ENCODE measurements around the gene CRLF1.
"Not testable (repeated sequence)": the region's sequence is repeated elsewhere in the genome, so short reads cannot be mapped to it uniquely, and the experiment has no call there.

The CRLF1 gene

DNA sequence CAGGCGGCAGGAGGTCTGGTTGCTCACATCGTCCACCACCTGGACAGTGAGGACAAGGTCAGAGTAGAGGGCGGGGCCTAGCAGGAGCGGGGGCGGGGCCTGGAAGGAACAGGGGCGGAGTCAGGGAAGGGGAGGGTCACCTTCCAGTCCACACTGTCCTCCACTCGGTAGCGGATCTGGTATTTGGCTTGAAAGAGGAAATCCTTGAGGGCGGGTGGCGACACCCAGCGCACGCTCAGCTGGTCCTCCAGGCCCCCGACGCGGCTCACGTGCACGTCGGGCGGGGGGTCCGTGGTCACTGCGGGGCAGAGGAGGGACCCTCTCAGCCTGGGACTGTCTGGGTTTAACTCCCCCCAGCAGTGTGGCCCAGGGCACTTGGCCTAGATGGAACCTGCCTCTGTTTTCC, 9.8 kb downstream of the CRLF1 start:
- Histone ChIP-seq H3K4me3 (peak overlapping the region; percentile 16), H3K27ac (no peak overlapping the region)
- DNase-seq (ENCODE audit: low spot score) = no peak
- TF ChIP-seq, protein P1, sequence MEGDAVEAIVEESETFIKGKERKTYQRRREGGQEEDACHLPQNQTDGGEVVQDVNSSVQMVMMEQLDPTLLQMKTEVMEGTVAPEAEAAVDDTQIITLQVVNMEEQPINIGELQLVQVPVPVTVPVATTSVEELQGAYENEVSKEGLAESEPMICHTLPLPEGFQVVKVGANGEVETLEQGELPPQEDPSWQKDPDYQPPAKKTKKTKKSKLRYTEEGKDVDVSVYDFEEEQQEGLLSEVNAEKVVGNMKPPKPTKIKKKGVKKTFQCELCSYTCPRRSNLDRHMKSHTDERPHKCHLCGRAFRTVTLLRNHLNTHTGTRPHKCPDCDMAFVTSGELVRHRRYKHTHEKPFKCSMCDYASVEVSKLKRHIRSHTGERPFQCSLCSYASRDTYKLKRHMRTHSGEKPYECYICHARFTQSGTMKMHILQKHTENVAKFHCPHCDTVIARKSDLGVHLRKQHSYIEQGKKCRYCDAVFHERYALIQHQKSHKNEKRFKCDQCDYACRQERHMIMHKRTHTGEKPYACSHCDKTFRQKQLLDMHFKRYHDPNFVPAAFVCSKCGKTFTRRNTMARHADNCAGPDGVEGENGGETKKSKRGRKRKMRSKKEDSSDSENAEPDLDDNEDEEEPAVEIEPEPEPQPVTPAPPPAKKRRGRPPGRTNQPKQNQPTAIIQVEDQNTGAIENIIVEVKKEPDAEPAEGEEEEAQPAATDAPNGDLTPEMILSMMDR (IDR thresholded peaks at IDR 0.05) = no peak

DNA sequence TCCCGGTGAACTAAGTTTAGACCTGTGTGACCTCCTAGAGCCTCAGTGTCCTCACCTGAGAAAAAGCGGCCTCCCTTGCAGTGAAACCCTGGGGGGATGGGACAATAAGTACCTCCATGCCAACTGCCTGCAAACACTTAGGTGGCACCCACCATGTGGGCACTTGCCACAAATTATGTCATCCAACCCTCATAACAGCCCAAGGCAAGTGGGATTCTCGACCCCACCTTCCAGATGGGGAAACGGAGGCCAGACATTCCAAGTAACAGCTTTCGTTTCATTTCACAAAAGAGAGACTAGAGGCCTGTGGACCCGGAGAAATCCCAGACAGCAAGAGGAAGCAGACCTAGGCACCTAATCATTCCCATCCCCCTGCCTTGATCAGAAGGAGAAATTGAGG, 11.1 kb downstream of the CRLF1 start:
- DNase-seq (ENCODE audit: low spot score) = no peak
- no peak overlapping the region for H3K27ac ChIP-seq
- H3K4me3 ChIP-seq = no peak overlapping the region
- TF ChIP-seq, protein P1 (IDR thresholded peaks at IDR 0.05) = no peak

DNA sequence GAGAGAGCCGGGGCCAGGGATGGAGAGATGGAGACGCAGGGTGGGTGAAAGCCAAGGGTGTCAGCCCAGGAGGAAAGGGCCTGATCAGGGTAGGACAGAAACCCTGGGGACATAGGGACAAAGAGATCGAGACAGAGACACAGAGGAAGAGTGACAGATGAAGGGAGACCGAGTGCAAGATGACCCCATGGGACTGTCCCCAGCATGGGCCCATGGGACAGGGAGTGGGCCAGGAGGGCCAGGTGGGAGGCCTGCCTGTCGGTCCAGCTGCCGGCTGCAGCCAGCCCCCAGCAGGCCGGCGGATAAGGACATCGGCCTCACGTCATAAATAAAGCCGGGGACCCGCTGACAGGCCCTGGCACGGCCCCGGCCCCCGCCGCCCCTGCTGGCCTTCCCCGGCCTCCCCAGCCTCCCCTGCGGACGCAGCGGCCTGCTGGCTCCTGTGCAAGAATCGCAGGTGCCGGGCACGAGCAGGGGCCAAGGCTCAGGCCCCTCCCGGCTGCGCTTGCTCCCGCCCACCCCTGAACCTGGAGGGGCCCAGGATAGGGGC, 11.7 kb downstream of the CRLF1 start:
- peak overlapping the region; percentile 42 to 77 for H3K27ac ChIP-seq
- peak overlapping the region; percentile 69 for H3K4me3 ChIP-seq
- DNase-seq (ENCODE audit: low spot score) = no peak
- TF ChIP-seq, protein P1 (IDR thresholded peaks at IDR 0.05) = no peak

DNA sequence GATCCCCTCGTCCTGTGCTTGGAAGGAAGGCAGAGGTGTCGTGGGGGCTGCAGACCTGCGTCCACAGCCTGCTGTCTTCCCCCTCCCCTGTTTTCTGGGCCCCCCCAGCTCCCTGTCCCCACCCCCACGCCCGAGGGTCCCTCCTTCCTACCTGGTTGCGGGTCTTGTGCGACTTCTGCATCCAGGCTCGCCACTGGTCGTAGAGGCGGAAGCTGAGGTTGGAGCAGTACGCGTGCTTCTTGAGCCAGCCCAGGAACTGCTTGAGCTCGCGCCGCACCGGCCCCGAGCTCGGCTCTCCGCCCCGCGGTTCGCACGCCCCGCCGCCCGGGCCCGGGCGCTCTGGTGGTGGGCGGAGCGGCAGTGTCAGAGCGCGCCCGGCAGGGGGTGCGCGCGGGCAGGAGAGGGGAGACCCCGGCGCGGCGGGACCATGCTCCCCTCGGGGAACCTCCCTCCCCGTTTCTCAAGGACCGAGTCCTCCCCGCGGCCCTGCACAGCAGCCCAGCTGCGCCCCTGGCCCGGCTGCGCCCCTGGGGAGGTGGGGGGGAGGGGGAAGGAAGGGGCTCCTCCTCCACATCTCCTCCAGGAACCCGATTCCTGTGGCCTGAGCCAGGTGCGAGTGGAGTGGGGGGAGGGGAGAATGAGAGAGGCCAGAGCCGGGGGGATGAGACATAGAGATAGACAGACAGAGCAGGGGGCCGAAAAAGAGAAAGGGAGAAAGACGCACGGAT, 12.3 kb downstream of the CRLF1 start:
- Histone ChIP-seq H3K4me3 (peak overlapping the region; percentile 69), H3K27ac (peak overlapping the region; percentile 42 to 77)
- no peak for DNase-seq (ENCODE audit: low spot score)
- TF ChIP-seq, protein P1 (IDR thresholded peaks at IDR 0.05) = peak; percentile 96

DNA sequence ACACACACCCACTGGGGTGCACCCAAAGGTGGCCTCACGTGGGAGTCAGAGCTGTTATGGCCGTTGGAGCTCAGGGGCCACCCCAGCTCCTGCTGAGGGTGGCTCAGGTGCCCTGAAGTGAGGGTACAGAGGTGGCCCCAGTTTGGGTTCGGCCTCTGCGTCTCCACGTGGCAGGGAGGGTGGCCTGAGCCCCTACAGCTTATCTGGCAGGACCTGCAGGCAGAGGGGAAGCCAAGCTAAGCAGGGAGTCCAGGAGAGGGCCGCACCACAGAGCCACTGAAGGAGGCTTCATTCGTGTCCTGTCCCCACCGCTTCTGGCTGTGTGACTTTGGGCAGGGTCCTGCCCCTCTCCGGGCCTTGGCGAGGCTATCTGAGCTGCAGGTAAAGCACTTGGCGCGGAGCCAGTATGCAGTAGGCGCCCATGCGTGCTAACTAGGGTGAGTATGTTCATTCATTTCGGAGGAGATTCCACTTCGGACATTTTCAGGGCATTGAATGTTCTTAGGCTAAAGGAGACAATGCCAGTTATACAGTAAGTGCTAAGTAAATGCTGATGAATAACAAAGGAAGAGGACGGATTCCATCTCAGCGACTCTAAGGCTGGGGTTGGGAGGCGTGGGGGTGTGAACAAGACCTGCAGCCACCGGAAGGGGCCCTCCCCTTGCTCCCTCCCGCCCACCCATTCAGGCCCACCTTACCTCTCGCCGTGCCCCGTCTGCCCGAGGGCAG, 13.1 kb downstream of the CRLF1 start:
- Histone ChIP-seq H3K4me3 (peak overlapping the region; percentile 69), H3K27ac (peak overlapping the region; percentile 42 to 77)
- TF ChIP-seq, protein P1 (IDR thresholded peaks at IDR 0.05) = no peak
- DNase-seq (ENCODE audit: low spot score) = no peak

DNA sequence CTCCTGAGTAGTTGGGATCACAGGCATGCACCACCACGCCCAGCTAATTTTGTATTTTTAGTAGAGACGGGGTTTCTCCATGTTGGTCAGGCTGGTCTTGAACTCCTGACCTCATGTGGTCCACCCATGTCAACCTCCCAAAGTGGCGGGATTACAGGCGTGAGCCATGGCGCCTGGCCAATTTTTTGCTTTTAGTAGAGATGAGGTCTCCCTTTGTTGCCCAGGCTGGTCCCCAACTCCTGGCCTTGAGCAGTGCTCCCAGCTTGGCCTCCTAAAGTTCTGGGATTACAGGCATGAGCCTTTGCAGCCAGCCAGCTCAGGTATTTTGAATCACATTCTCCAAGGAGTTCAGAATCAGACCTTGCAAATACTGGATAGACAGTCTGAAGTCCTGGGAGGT, 13.9 kb downstream of the CRLF1 start:
- not testable (repeated sequence) for H3K4me3 ChIP-seq; DNase-seq (ENCODE audit: low spot score); H3K27ac ChIP-seq

DNA sequence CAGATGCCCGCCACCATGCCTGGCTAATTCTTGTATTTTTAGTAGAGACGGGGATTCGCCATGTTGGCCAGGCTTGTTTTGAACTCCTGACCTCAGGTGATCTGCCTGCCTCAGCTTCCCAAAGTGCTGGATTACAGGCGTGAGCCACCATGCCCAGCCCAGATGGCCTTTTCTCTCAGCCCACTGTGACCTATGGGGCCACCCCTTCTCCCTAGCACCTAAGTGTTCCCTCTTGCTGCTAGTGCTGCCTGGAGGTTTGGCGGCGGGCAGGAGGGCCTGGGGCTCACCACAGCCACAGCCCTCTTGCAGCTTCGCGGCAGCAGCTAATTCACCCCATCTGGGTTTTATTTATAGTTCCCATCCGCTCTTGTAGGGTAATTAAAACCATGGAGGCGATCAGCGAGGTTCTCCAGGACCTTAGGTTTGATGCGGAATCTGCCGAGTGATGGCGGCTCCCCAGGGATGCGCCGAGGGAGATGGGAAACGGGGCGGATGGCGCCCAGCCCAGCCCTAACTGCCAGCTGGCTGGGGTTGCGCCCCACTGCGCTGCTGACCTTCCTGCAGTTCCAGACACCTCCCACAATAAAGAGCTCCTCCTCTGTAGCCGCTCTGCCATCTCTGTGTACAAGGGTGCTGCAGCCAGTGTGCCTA, 14.7 kb downstream of the CRLF1 start:
- Histone ChIP-seq H3K27ac (no peak overlapping the region), H3K4me3 (no peak overlapping the region)
- no peak for DNase-seq (ENCODE audit: low spot score)
- TF ChIP-seq, protein P1 (IDR thresholded peaks at IDR 0.05) = no peak

Measured in coronary artery (tissue), 2 donors.